Suprapubic skin (tissue), 4 donors: ENCODE measurements around the gene SHOC1. TPM values are rescaled to one million over a fixed set of nuclear protein-coding genes. Genes with fewer than 3 reads are reported as not detected.

Source experiments
- DNase-seq, 2 donors: peaks; one replicate each; pipeline ENCODE4 v3.0.0-alpha.2; 2019; ENCODE audit warnings: low spot score in 2 of 2
- H3K27ac ChIP-seq: fragments of 200-600 bp; sonication (generic); one replicate; pipeline ENCODE4 v1.5.1; 2019
- H3K27me3 ChIP-seq: fragments of 200-600 bp; sonication (generic); one replicate; pipeline ENCODE4 v1.5.1; 2019
- H3K36me3 ChIP-seq: fragments of 200-600 bp; sonication (generic); one replicate; pipeline ENCODE4 v1.5.1; 2019
- H3K4me1 ChIP-seq: fragments of 200-600 bp; sonication (generic); one replicate; pipeline ENCODE4 v1.5.1; 2019
- H3K4me3 ChIP-seq: fragments of 200-600 bp; sonication (generic); one replicate; pipeline ENCODE4 v1.5.1; 2019; ENCODE audit warnings: mild to moderate bottlenecking
- H3K9me3 ChIP-seq: fragments of 200-600 bp; sonication (generic); one replicate; pipeline ENCODE4 v1.5.1; 2019
- EP300 ChIP-seq: sonication (generic); formaldehyde crosslinking; IDR thresholded peaks from one replicate; pipeline ENCODE4 v1.6.1; 2017; ENCODE audit warnings: antibody characterized with exemption
- POLR2A ChIP-seq, 2 donors: fragments of 450-650 bp; IDR thresholded peaks; one replicate each; pipeline ENCODE4 v1.6.1; 2017; ENCODE audit warnings: antibody characterized with exemption in 2 of 2, mild to moderate bottlenecking in 2 of 2, moderate library complexity in 2 of 2
- POLR2AphosphoS5 ChIP-seq, 3 donors: sonication (generic); formaldehyde crosslinking; IDR thresholded peaks; one replicate each; pipeline ENCODE4 v1.6.1; 2017; ENCODE audit warnings: antibody characterized with exemption in 3 of 3
- WGBS: methylation state at CpG from one replicate; pipeline ENCODE4 v1.1.5; 2018; 5-methylcytosine and 5-hydroxymethylcytosine counted together
- total RNA-seq, 4 donors: library from RNA; depleted of rRNA; stranded (reverse); fragments of >200 nt; gene quantifications; one replicate each; pipeline ENCODE4 v1.1.0, GENCODE V29; 2016
- TF ChIP-seq, protein P1 (sequence below), 2 donors: fragments of 200-600 bp in 1 of 2; fragments of 450-650 bp in 1 of 2; sonication (generic) in 1 of 2; IDR thresholded peaks; one replicate each; pipeline ENCODE4 v1.5.1; 2016 to 2019; ENCODE audit warnings: antibody characterized with exemption in 2 of 2, mild to moderate bottlenecking in 1 of 2, moderate library complexity in 1 of 2

The SHOC1 gene
- 1 to 10 TPM in 2 of 4 donors, under 1 TPM in 2; 0.56 to 1.2 (median 0.98) TPM for total RNA-seq

DNA sequence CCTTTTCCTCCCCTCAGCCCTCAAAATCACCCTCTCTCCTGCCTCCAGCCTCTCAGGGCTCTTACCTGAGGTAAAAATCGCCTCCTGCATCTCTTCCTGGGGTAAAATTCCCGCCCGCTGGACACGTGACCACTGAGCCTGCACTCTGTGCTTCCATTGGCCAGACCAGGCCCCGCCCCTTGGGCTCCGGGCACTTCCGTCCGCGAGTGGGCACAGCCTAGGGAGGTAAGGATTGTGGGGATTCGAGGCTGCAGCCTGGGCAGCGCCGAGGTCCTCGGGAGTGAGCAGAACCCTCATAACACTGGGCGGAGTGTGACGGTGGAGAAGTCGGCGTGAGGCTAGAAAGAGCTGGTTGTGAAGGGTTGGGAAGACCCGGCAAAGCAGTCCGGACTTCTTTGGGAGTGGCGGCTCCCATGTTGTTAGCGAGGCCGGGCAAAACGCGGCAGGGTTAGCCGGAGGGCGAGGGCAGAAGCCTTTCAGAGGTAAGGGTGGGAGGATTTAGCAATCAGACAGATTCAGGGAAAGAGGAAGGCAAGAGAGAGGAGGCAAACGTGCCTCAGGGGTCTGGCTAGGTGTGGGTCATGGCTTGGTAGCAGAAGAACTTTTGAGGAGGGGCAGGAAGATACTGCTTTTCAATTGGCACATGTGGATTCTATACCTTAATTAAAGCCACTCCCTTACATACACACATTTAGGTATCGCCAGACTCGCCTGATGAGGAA lies at the start of gene SHOC1:
SHOC1 (minus strand) TSS at position 103 of the 722 bp plus-strand sequence. CDS start 3,519 bp downstream, outside the sequence.
- TF ChIP-seq POLR2A (IDR thresholded peaks at IDR 0.05) (no peak), POLR2AphosphoS5 (IDR thresholded peaks at IDR 0.05) (no peak), EP300 (no peak)
- TF ChIP-seq, protein P1, sequence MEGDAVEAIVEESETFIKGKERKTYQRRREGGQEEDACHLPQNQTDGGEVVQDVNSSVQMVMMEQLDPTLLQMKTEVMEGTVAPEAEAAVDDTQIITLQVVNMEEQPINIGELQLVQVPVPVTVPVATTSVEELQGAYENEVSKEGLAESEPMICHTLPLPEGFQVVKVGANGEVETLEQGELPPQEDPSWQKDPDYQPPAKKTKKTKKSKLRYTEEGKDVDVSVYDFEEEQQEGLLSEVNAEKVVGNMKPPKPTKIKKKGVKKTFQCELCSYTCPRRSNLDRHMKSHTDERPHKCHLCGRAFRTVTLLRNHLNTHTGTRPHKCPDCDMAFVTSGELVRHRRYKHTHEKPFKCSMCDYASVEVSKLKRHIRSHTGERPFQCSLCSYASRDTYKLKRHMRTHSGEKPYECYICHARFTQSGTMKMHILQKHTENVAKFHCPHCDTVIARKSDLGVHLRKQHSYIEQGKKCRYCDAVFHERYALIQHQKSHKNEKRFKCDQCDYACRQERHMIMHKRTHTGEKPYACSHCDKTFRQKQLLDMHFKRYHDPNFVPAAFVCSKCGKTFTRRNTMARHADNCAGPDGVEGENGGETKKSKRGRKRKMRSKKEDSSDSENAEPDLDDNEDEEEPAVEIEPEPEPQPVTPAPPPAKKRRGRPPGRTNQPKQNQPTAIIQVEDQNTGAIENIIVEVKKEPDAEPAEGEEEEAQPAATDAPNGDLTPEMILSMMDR (IDR thresholded peaks at IDR 0.05) = no peak
- no peak within 1 kb of the TSS for H3K4me3 ChIP-seq
- no peaks in the 10 kb centered on the region for H3K27me3 ChIP-seq
- DNase-seq = no peak
- H3K9me3 ChIP-seq = no peaks in the 10 kb centered on the region
- H3K36me3 ChIP-seq = no peaks in the 10 kb centered on the region
- WGBS = 91% methylated on average over 28 of the region's 29 CpGs
- H3K27ac ChIP-seq = no peak within 1 kb of the TSS
- H3K4me1 ChIP-seq = peaks cover 2% of the 10 kb centered on the region

DNA sequence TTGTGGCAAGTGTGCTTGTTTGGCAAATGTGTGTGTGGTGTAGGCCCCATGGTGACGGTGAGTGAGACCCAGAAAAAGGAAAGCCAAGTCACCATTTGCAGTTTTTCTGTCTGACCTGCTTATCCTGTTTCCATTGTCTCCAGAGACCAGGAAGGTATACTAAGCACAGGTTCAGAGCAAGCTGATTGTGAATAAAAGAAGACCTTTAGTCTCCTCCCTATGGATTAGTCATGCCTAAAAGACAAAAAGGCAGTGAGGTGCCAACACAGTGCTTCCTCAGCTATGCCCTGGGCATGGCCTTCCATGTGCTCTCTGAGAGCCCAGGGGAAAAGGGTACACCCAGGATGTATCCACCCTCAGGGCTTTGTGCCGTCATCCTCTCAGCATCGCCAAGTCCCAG lies 49.2 kb upstream of the SHOC1 start:
- Histone ChIP-seq H3K4me1 (peaks cover 21% of the 10 kb centered on the region), H3K36me3 (no peaks in the 10 kb centered on the region), H3K9me3 (no peaks in the 10 kb centered on the region), H3K27ac (peak overlapping the region; percentile 11), H3K27me3 (no peaks in the 10 kb centered on the region), H3K4me3 (no peak overlapping the region)
- no peak for DNase-seq
- TF ChIP-seq POLR2A (IDR thresholded peaks at IDR 0.05) = no peak
- no peak for TF ChIP-seq POLR2AphosphoS5 (IDR thresholded peaks at IDR 0.05)
- TF ChIP-seq, protein P1 (IDR thresholded peaks at IDR 0.05) = no peak
- no peak for TF ChIP-seq EP300
- WGBS = 78% methylated on average over 3 of the region's 3 CpGs

DNA sequence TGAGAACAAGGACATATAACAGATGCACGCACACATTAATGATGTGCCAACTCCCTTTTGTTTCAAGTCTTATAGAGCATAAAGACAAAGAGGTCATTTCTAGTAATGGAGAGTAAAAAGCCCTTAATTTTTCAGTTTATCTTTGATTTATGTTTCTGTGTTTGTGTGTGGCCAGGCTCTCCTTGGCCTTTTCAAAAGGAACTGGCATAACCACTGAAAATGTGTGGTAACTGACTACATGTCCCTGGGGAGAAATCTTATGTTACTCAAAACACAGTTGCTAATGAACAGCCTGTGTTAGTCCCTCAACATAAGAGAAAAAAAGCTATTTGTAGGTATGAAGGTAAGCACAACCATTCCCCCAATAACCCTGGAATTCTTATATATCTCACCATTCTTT lies 47.6 kb upstream of the SHOC1 start:
- Histone ChIP-seq H3K27ac (no peak overlapping the region), H3K9me3 (no peaks in the 10 kb centered on the region), H3K27me3 (no peaks in the 10 kb centered on the region), H3K4me3 (no peak overlapping the region), H3K4me1 (peaks cover 24% of the 10 kb centered on the region), H3K36me3 (no peaks in the 10 kb centered on the region)
- TF ChIP-seq, protein P1 (IDR thresholded peaks at IDR 0.05) = no peak
- no peak for TF ChIP-seq POLR2AphosphoS5 (IDR thresholded peaks at IDR 0.05)
- TF ChIP-seq POLR2A (IDR thresholded peaks at IDR 0.05) = no peak
- TF ChIP-seq EP300 = no peak
- WGBS = 77% methylated on average over 1 of the region's 1 CpG
- no peak for DNase-seq

DNA sequence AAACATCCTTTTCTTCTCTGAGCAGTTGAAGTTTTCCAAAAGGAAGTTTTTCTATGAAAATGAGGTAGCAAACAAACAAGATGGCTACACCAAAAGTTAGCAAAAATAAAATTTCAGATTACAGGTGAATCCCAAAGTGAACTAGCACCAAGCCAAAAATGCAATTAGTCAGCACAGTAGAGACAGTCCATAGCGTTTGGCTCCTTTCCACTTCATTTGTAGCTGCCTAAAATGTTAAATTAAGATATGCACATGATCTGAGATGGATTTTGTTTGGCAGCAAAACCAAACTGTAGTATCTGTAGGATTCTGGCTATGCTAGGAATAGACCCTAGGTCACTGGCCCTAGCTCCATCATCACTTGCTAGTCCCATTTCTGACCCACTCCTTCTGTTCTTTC lies 45.7 kb upstream of the SHOC1 start:
- no peaks in the 10 kb centered on the region for H3K9me3 ChIP-seq
- DNase-seq = no peak
- no peaks in the 10 kb centered on the region for H3K27me3 ChIP-seq
- no peaks in the 10 kb centered on the region for H3K36me3 ChIP-seq
- no peak overlapping the region for H3K4me3 ChIP-seq
- 48% methylated on average over 1 of the region's 1 CpG for WGBS
- TF ChIP-seq, protein P1 (IDR thresholded peaks at IDR 0.05) = no peak
- TF ChIP-seq EP300 (no peak), POLR2AphosphoS5 (IDR thresholded peaks at IDR 0.05) (no peak), POLR2A (IDR thresholded peaks at IDR 0.05) (no peak)
- peaks cover 24% of the 10 kb centered on the region for H3K4me1 ChIP-seq
- H3K27ac ChIP-seq = no peak overlapping the region

DNA sequence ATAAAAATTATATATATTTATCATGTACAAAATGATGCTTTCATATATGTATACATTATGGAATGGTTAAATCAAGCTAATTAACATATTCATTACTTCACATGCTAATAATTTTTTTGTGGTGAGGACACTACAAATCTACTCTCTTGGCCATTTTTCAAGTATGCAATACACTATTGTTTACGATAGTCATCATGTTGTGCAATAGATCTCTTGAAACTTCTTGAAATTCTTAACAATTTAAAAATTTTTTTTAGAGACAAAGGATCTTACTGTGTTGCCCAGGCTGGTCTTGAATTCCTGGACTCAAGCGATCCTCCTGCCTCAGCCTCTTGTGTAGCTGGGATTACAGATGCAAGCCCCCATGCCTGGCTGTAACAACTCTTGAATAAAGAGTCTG lies 45.2 kb upstream of the SHOC1 start:
- H3K27ac ChIP-seq = no peak overlapping the region
- H3K9me3 ChIP-seq = no peaks in the 10 kb centered on the region
- TF ChIP-seq, protein P1 (IDR thresholded peaks at IDR 0.05) = no peak
- no peak for TF ChIP-seq POLR2AphosphoS5 (IDR thresholded peaks at IDR 0.05)
- TF ChIP-seq EP300 = no peak
- TF ChIP-seq POLR2A (IDR thresholded peaks at IDR 0.05) = no peak
- H3K27me3 ChIP-seq = no peaks in the 10 kb centered on the region
- no peaks in the 10 kb centered on the region for H3K36me3 ChIP-seq
- no peak for DNase-seq
- H3K4me1 ChIP-seq = peaks cover 24% of the 10 kb centered on the region
- WGBS = 63% methylated on average over 2 of the region's 2 CpGs
- no peak overlapping the region for H3K4me3 ChIP-seq
